ENCODE data around the gene SLMAP. TPM values are rescaled to one million over a fixed set of nuclear protein-coding genes. Genes with fewer than 3 reads are reported as not detected.

The SLMAP gene
- polyA plus RNA-seq, 3 donors: 7.8 to 21.8 (median 17.9) TPM

GRCh38 chr3:57943525-57944495 lies 187.7 kb downstream of the SLMAP start:
- H3K27ac ChIP-seq (ENCODE audit: low read depth, low read length): no peak overlapping the region
- WGBS, 3 donors: 65 to 82% (median 68%) methylated on average over 8 of the region's 8 CpGs

GRCh38 chr3:57946970-57947381 lies 190.9 kb downstream of the SLMAP start:
- WGBS, 3 donors: 45 to 91% (median 84%) methylated on average over 5 of the region's 5 CpGs
- H3K27ac ChIP-seq (ENCODE audit: low read depth, low read length): no peak overlapping the region

DNA sequence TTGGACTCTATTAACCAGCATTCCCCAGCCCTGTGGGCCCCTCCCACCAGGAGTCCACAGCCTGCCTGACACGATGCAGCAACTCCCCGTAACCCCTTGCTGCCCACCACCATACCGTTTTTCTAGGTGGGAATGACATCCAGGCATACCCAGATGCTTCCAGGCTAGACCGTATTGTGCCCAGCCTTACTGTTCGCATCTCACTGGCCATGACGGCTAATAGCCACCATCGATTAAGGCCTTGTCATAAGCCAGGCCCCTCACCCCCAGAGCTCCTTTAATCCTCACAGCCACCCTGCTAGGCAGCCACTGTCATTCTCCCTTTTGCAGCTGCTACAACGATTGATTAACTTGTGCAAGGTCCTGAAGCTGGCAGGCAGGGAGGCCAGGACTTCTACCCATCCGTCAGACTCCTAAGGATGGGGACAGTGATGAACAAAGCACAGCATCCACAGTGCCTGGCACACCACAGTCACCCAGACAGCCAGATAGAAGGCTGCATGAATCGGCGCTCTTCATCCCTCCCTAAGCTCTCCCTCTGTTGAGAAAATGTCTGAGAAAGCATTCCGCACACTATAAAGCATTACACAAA lies 192.1 kb downstream of the SLMAP start:
- WGBS, 3 donors: 66 to 86% (median 84%) methylated on average over 12 of the region's 12 CpGs
- no peak overlapping the region for H3K27ac ChIP-seq (ENCODE audit: low read depth, low read length)

- H3K27ac ChIP-seq (ENCODE audit: low read depth, low read length): no peak overlapping the region
- WGBS, 3 donors: 74 to 91% (median 89%) methylated on average over 8 to 9 of the region's 9 CpGs
Observed at GRCh38 chr3:57948781-57949242, 192.7 kb downstream of the SLMAP start.

- 85 to 95% (median 94%) methylated on average over 5 of the region's 5 CpGs for WGBS, 3 donors
- H3K27ac ChIP-seq (ENCODE audit: low read depth, low read length): no peak overlapping the region
Observed at GRCh38 chr3:57949344-57949743, 193.2 kb downstream of the SLMAP start.

GRCh38 chr3:57949785-57950615 lies 193.9 kb downstream of the SLMAP start:
- 79 to 82% (median 82%) methylated on average over 7 of the region's 7 CpGs for WGBS, 3 donors
- H3K27ac ChIP-seq (ENCODE audit: low read depth, low read length): no peak overlapping the region

GRCh38 chr3:57951066-57951882 lies 195.2 kb downstream of the SLMAP start:
- no peak overlapping the region for H3K27ac ChIP-seq (ENCODE audit: low read depth, low read length)
- WGBS, 3 donors: 10 to 56% (median 13%) methylated on average over 8 of the region's 8 CpGs

- 49 to 65% (median 60%) methylated on average over 4 of the region's 4 CpGs for WGBS, 3 donors
- no peak overlapping the region for H3K27ac ChIP-seq (ENCODE audit: low read depth, low read length)
Observed at GRCh38 chr3:57952208-57952631, 196.1 kb downstream of the SLMAP start.

DNA sequence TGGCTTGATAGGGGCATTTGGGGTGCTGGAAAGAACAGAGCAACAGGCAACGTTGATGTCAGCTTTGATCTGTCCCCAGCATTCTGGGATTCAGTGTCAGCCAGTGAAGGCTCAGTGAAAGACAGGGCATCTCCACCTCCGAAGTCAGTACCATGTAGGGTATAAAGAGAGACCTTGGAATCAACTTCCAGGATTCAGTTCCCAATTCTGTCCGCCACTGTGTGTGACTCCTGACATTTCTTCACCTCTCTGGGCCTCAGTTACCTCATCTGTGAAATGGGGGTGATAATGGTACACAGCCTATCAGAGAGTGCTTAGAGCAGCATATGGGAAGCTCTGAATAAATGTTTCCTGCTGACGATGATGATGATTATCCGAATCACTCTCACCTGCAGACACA lies 196.5 kb downstream of the SLMAP start:
- no peak overlapping the region for H3K27ac ChIP-seq (ENCODE audit: low read depth, low read length)
- WGBS, 3 donors: 76 to 87% (median 84%) methylated on average over 5 of the region's 5 CpGs

GRCh38 chr3:57953576-57953975 lies 197.5 kb downstream of the SLMAP start:
- WGBS, 3 donors: 83 to 94% (median 84%) methylated on average over 7 of the region's 7 CpGs
- H3K27ac ChIP-seq (ENCODE audit: low read depth, low read length): no peak overlapping the region

DNA sequence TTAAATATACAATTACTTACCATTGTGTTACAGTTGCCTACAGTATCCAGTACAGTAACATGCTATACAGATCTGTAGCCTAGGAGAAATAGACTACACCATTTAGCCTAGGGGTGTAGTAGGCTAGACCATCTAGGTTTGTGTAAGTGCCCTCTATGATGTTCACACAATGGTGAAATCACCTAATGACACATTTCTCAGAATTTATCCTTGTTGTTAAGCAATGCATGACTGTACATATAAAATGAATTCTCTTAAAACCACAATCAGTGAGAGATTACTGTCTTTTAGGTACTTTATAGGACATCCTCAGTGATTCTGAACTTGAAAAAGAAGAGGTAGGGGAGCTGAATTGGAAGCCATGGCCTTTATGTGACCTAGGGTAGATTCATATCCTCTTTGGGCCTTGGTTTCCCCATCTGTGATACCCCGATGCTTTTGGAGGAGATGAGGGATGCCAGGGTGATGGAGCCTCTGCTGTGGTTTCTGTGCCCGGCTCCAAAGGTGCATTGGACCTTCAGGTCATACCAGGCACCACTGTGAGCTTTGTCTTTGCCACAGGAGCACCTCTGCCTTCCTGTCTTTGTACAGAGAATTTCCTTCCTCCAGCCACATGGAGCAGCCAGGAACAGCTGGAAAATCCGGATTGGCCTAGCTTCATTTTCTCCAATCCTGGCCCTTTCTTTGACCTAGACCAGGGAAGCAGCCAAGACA lies 200.2 kb downstream of the SLMAP start:
- no peak overlapping the region for H3K27ac ChIP-seq (ENCODE audit: low read depth, low read length)
- WGBS, 3 donors: 62 to 75% (median 65%) methylated on average over 3 of the region's 3 CpGs

GRCh38 chr3:57956833-57957174 lies 200.7 kb downstream of the SLMAP start:
- WGBS, 3 donors: 73 to 88% (median 83%) methylated on average over 2 of the region's 2 CpGs
- H3K27ac ChIP-seq (ENCODE audit: low read depth, low read length): no peak overlapping the region

GRCh38 chr3:57957824-57958223 lies 201.7 kb downstream of the SLMAP start:
- WGBS, 3 donors: 85 to 96% (median 91%) methylated on average over 1 of the region's 1 CpG
- H3K27ac ChIP-seq (ENCODE audit: low read depth, low read length): no peak overlapping the region

DNA sequence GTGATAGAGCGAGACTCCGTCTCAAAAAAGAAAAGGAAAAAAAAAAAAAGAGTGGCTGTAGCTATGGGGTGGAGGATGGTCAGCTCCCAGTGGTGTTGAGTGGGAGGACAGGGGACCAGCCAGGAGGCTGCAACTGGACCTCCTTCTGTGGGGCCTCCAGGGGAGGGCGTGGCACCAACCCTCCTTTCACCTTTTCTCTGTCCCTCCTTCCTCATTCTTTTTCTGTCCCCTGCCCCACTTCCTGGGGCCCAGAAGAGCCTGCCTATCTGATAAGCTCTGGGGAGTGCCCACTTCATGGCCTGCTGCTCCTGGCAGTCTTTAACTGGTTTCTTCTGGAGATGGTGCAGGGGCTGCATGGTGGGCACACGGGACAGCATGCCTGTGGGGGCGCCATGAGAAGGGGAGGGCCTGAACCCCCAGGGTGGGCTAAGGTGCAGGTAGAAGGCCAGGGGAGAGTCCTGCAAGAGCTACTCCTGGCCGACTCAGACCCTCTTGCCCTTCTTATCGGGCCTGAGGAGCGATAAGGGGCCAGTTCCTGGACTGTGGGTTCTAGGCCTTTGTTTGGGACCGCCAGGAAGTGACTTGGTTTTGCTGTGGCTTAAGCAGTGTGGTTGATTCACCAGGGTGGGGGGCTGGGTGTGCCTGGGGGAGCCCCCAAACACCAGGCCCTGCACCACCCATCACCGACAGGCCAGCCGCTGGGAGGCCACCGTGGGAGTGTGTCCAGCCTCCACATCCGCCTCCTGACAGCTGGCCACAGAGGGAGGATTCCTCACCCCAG lies 202.7 kb downstream of the SLMAP start:
- WGBS, 3 donors: 43 to 79% (median 44%) methylated on average over 12 to 13 of the region's 13 CpGs
- no peak overlapping the region for H3K27ac ChIP-seq (ENCODE audit: low read depth, low read length)

DNA sequence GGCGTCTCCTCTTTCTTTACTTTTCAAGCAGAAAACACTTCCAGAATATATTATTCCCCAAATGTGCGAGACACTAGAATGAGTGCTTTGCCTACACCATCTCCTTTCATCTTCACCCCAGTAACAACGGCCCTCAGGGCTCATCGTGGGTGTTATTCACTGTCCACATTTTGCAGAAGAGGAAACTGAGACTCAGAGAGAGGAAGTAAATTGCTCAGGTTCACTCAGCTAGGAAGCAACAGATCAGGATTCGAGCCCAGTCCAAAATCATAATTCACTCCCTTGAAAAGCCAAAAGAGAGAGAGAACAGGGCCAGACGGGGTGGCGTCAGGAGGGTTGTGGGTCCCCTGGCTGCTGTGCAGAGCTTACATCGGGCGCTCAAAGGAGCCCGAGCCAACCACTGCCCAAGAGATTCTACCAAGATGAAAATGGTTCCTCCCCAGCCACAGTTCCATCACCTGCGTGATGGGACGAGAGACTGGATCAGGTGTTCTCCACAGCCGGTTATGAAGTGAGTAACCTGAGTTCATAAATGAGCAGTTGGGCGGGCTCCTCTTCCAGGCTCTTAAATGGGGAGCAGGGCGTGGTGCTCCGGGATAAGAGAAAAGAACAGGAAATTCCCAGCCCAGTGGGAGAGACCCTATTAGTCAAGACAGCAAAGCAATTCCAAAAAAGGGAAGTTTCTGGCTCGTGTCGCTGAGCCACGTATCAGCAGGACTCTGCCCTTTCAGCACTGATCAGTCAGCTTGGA lies 203.5 kb downstream of the SLMAP start:
- WGBS, 3 donors: 13 to 68% (median 14%) methylated on average over 19 of the region's 19 CpGs
- no peak overlapping the region for H3K27ac ChIP-seq (ENCODE audit: low read depth, low read length)

GRCh38 chr3:57960174-57960505 lies 204.0 kb downstream of the SLMAP start:
- 60 to 74% (median 62%) methylated on average over 4 of the region's 4 CpGs for WGBS, 3 donors
- no peak overlapping the region for H3K27ac ChIP-seq (ENCODE audit: low read depth, low read length)
